K562 (cell line): ENCODE data around the gene LAPTM5. TPM values are rescaled to one million over a fixed set of nuclear protein-coding genes. Genes with fewer than 3 reads are reported as not detected.

Source experiments
- CBX3 ChIP-seq, 2 experiments: IDR thresholded peaks; 1 replicate in 1 of 2; 2 replicates in 1 of 2; pipeline ENCODE4 v1.6.1; 2012; ENCODE audit warnings: inconsistent platforms in 2 of 2, low read length in 2 of 2, borderline replicate concordance in 1 of 2, control low read depth in 1 of 2
- CGGBP1 ChIP-seq: fragments of 250-450 bp; sonication (Bioruptor Pico); IDR thresholded peaks from 2 replicates; pipeline ENCODE4 v1.9.0; 2021; ENCODE audit warnings: mild to moderate bottlenecking
- DMBX1 ChIP-seq: fragments of 250-450 bp; sonication (Bioruptor Pico); IDR thresholded peaks from 2 replicates; pipeline ENCODE4 v1.8.0; 2022; ENCODE audit warnings: inconsistent platforms, mild to moderate bottlenecking, moderate library complexity, borderline replicate concordance
- DPF2 ChIP-seq: fragments of 450-650 bp; IDR thresholded peaks from 2 replicates; pipeline ENCODE4 v1.6.1; 2016
- LARP7 ChIP-seq: fragments of 450-650 bp; IDR thresholded peaks from 2 replicates; pipeline ENCODE4 v1.6.1; 2016
- MGA ChIP-seq: fragments of 450-650 bp; IDR thresholded peaks from 2 replicates; pipeline ENCODE4 v1.6.1; 2016; ENCODE audit warnings: mild to moderate bottlenecking, moderate library complexity
- MIER1 ChIP-seq: fragments of 450-650 bp; IDR thresholded peaks from 2 replicates; pipeline ENCODE4 v1.6.1; 2016; ENCODE audit warnings: antibody characterized with exemption, mild to moderate bottlenecking, low read depth
- TBP ChIP-seq: optimal IDR thresholded peaks from 2 replicates; pipeline ENCODE3; 2011; ENCODE audit warnings: low read depth, low read length, improper control_type of control experiment
- TGIF2 ChIP-seq: sonication (generic); formaldehyde crosslinking; IDR thresholded peaks from 2 replicates; pipeline ENCODE4 v1.8.1; 2022; ENCODE audit warnings: mild to moderate bottlenecking, missing genetic modification reagents, moderate library complexity
- WHSC1 ChIP-seq: IDR thresholded peaks from one replicate; pipeline ENCODE4 v1.6.1; 2012; ENCODE audit warnings: low read length, control low read depth, inconsistent platforms
- ZHX1 ChIP-seq: fragments of 150-350 bp; conservative IDR thresholded peaks from 2 replicates; pipeline ENCODE4 v1.6.1; 2014; ENCODE audit warnings: low read length
- ZNF184 ChIP-seq: sonication (generic); formaldehyde crosslinking; IDR thresholded peaks from 2 replicates; pipeline ENCODE4 v1.5.0; 2020; ENCODE audit warnings: missing genetic modification reagents
- ZNF263 ChIP-seq: sonication (generic); formaldehyde crosslinking; IDR thresholded peaks from 2 replicates; pipeline ENCODE4 v1.8.0; 2022; ENCODE audit warnings: mild to moderate bottlenecking, missing genetic modification reagents, borderline replicate concordance
- polyA plus RNA-seq, 8 experiments: library from polyadenylated mRNA; depleted of rRNA in 4 of 8; stranded (reverse) in 5 of 8; unstranded in 3 of 8; fragments of >200 nt; fragmentation: Nextera tagmentation in 2 of 8; fragmentation: Illumina TruSeq in 1 of 8; extraction: Ambion mirVana in 2 of 8; extraction: Trizol in 1 of 8; gene quantifications; 2 replicates each; pipeline versions ENCODE4 v1.2.1 to v1.2.3, GENCODE V29; 2011 to 2014; ENCODE audit warnings: inconsistent platforms in 1 of 8, missing spikeins in 1 of 8
- total RNA-seq, 7 experiments: library from RNA; depleted of rRNA in 6 of 7; stranded (reverse); fragments of >200 nt in 6 of 7; fragmentation: Illumina TruSeq in 2 of 7; extraction: Trizol in 2 of 7; gene quantifications; 2 replicates each; pipeline versions ENCODE4 v1.2.1 to v1.2.3, GENCODE V29; 2011 to 2021; ENCODE audit warnings: low replicate concordance in 1 of 7

Gene LAPTM5
- total and polyA plus RNA-seq, 9 of the 15 experiments (the other 6 are each of a cell fraction or from before 2014, with no cell fraction given) = 2.4 to 47.3 (median 20.3) TPM

- TF ChIP-seq CBX3 (IDR thresholded peaks at IDR 0.05; ENCODE audit: borderline replicate concordance in 1 of 2, low read length in 2 of 2) (peak in 1 of 2 experiments; percentile 64; a peak in 1 of 3 replicates), TGIF2 (CRISPR knock-in tag) (no peak), DMBX1 (CRISPR knock-in tag) (peak; percentile 76; the same call in 1 of the 2 replicates), WHSC1 (no peak), TBP (peak; percentile 40), MGA (no peak), ZNF263 (no peak; the same call in 1 of the 2 replicates), ZNF184 (CRISPR knock-in tag) (no peak), MIER1 (no peak; the same call in 1 of the 2 replicates), CGGBP1 (CRISPR knock-in tag) (no peak), LARP7 (no peak), ZHX1 (no peak), DPF2 (no peak)
Observed at GRCh38 chr1:30779294-30780071, 21.9 kb upstream of the LAPTM5 start (continued).
